GM12864 (cell line): ENCODE data around the gene LEPR.

Experiments
- DNase-seq: peaks from one replicate; pipeline ENCODE4 v3.0.0-alpha.2; 2011; ENCODE audit warnings: low read depth
- H3K4me3 ChIP-seq: 2 replicates; pipeline ENCODE4 v1.5.1; 2011; ENCODE audit warnings: mild to moderate bottlenecking, low read depth, low read length, control low read depth
- TF ChIP-seq, protein P1 (sequence below): IDR thresholded peaks from 2 replicates; pipeline ENCODE4 v1.5.1; 2011; ENCODE audit warnings: low read depth, mild to moderate bottlenecking, moderate library complexity, low read length, control low read depth, inconsistent platforms; ENCODE audit errors: missing control alignments

Gene LEPR

DNA sequence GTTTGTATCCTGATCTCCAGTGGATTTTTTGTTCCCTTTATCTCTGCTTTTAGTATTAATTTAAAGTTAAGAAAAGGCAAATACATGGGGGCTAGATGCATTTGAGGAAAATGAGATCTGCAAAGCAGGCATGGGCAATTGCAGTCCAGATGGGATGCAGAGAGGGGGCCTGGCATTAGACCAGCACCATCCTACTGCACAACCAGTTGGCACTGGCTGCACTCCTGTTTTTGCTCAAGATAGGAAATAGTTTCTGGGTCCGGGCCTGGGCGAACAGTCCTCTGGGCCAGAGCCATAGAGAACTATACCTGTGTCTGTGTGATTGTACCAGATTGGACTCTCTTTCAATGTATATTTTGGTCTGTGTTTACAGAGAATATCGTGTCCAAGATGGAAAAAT, 34.0 kb upstream of the LEPR start:
- H3K4me3 ChIP-seq, result no peak overlapping the region
- no peak for DNase-seq
- TF ChIP-seq, protein P1, sequence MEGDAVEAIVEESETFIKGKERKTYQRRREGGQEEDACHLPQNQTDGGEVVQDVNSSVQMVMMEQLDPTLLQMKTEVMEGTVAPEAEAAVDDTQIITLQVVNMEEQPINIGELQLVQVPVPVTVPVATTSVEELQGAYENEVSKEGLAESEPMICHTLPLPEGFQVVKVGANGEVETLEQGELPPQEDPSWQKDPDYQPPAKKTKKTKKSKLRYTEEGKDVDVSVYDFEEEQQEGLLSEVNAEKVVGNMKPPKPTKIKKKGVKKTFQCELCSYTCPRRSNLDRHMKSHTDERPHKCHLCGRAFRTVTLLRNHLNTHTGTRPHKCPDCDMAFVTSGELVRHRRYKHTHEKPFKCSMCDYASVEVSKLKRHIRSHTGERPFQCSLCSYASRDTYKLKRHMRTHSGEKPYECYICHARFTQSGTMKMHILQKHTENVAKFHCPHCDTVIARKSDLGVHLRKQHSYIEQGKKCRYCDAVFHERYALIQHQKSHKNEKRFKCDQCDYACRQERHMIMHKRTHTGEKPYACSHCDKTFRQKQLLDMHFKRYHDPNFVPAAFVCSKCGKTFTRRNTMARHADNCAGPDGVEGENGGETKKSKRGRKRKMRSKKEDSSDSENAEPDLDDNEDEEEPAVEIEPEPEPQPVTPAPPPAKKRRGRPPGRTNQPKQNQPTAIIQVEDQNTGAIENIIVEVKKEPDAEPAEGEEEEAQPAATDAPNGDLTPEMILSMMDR, result no peak

DNA sequence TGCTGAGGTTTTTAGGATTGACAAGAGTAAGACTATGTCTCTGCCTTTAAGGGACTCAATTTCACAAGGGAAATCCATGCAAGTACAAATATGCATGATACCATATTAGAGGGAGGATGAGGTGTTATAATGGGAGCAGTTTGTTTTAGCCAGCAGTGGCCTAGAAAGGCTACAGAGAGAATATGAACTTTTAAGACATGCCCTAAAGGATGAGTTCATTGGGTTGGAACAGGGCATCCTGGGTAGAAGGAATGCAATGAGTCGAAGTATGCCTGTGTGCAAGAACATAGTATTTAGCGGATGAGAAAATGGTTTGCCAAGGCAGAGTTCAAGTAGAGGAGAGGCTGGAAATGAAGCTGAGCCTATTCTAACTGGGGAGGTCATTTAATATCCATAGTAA, 32.6 kb upstream of the LEPR start:
- H3K4me3 ChIP-seq, result no peak overlapping the region
- TF ChIP-seq, protein P1, result no peak
- no peak for DNase-seq

DNA sequence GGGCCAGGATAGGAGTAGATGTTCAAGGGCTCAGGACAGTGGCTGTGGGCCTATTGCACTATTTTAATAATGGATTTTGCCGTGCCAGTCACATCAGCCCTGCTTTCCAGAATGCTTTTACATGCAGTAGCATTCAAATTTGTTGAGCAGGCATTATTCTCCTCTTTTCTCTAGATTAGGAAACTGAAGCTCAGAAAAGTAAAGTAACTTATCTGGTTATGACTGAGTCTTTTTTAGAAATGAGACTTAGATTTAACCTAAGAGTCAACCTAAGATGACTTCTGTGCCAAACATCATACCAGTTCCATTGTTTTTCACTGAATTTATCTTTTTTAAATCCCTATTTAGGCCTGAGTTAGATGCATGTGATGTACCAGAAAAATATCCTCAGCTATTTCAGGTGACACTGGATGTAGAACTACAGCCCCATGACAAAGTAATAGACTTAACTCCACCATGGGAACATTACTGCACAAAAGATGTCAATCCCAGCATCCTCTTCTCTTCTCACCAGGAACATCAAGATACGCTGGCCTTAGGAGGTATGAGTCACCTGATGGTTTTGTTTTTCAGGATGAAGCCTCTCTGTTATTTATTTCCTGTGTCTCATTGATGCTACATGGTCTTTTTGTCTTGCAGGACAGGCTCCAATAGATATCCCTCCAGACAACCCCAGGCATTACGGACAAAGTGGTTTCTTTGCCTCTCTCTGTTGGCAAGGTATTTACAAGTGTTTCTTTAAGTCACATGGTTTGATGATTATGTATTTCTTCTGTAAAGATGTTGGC, 31.4 kb upstream of the LEPR start:
- no peak for DNase-seq
- no peak overlapping the region for H3K4me3 ChIP-seq
- TF ChIP-seq, protein P1, result no peak

DNA sequence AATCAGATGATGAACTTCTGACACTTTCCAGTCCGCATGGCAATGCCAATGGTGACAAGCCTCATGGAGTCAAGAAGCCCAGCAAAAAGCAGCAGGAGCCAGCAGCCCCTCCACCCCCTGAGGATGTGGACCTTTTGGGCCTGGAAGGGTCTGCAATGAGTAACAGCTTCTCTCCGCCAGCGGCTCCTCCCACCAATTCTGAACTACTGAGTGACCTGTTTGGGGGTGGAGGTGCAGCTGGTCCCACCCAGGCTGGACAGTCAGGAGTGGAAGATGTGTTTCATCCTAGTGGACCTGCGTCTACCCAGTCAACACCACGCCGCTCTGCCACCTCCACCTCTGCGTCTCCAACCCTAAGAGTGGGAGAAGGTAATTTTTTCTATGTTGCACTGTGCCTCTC, 28.0 kb upstream of the LEPR start:
- no peak for DNase-seq
- TF ChIP-seq, protein P1, result no peak

DNA sequence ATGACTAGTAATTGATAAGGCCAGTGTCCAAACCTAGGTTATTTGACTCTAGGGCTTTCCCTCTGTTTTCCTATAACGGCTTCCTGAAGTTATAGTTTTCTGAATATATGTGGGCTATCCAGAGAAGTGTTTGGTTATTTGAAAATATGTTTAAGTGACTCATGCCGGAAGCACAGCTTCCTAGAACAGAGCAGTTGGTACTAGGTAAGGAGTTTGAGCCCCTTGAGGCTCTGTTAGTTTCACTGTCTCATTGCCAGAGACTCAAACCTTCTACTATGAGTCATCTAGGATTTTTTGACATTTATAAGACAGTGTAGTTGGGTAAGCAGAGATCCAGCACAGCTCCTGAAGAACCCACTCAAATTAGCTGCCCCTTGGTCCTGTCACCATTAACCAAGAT, 27.1 kb upstream of the LEPR start:
- TF ChIP-seq, protein P1, result no peak
- H3K4me3 ChIP-seq, result no peak overlapping the region
- DNase-seq, result peak; percentile 16

More for the DNA sequence above, 28.0 kb upstream of the LEPR start:
- H3K4me3 ChIP-seq, result no peak overlapping the region

DNA sequence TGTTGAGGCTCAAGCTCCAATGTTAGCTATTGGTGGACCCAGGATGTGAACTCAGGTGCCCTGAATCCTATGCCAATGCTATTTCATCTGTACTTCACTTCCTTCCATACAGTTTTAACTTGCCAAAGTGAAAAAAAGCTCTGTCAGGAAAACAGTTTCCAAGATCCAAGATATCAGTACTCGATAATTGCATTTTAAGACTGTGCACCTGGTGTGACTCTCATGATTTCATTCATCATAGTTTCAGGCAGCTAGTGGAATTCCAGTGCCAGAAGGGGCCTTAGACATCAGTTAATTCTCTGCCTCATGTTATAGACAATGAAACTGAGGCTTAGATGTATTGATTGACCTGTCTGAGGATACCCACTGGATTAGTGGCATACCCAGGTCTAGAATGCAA, 26.5 kb upstream of the LEPR start:
- H3K4me3 ChIP-seq, result no peak overlapping the region
- TF ChIP-seq, protein P1, result no peak
- no peak for DNase-seq
